NCI-H524 (cell line): ENCODE measurements around the gene SRGAP3.
"Not testable (repeated sequence)": the region's sequence is repeated elsewhere in the genome, so short reads cannot be mapped to it uniquely, and the experiment has no call there.

ENCODE experiments used
- DNase-seq, 2 experiments: peaks; one replicate each; lab custom pipeline; 2025; lab: John Stamatoyannopoulos, UW

Gene SRGAP3

DNA sequence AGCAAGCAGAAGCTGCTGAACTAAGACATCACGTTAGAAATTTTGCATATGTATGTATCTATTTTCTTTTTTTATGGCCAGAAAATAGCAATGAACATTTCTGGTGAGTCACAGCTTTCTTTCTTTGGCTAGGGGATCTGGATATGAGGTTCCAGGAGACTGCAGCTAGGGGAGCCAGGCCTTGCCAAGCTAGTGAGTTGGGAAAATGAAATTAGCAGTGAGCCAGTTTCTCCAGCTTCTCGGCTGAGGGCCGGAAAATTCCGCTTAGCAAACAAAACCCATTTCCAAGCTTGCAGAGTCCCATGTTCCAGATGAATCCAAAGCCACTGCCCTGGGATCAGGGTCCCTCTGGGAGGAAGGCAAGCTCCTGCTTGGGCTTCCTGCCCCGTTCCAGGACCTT, 137.6 kb downstream of the SRGAP3 start:
- no peak for DNase-seq

DNA sequence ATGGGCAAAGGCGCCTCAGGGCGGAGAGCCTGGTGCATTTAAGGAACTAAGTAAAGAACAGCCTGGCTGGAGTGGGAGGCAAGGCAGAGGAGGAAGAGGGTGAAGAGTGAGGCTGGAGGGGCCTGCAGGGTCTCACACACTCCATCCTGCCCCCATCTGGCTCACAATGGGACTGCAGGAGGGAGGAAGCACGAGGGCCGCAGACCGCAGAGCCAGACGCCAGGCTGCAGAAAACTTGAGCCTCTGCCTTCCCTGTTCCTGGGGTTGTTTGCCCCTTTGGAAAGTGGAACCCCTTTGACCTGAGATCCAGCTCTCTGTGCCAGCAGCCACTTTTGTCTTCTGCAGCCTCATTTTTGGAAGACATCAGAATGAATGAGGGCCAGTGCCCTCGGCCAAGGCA, 138.0 kb downstream of the SRGAP3 start:
- DNase-seq = no peak

DNA sequence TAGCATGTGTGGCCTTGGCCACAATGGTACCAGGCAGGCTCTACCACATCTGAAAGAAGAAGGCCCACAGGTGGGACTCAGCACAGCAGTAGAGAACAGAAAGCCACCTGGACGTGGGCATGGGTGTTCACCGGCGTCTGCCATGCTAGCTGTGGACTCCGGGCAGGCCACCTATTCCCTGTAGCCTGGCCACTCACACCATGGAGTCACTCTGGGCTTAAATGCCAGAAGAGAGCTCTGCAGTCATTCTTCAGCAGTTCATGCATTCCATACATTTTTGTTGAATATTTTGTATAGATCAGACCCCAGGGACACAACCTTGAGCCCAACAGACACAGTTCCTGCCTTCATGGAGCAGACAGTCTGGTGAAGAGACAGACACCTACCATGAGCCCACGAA, 138.6 kb downstream of the SRGAP3 start:
- no peak for DNase-seq

DNA sequence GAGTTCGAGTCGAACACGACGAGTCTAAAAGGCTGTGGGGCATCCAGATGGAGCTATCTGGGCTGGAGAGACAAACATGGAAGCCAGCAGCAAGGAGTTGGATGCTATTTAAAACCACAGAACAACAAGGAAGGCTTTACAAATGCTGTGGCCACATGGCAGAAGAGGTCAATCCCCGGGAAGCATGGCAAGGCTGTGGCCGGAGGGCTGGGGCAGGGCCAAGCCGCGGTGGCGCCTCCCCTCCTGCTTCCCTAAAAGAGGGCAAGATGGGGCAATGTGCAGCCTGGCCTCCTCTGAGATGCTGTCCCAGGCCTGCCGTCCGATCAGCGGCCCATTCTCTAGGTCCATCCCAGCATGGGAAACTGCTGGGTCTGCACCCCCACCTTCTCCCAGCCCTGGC, 139.1 kb downstream of the SRGAP3 start:
- DNase-seq = no peak

DNA sequence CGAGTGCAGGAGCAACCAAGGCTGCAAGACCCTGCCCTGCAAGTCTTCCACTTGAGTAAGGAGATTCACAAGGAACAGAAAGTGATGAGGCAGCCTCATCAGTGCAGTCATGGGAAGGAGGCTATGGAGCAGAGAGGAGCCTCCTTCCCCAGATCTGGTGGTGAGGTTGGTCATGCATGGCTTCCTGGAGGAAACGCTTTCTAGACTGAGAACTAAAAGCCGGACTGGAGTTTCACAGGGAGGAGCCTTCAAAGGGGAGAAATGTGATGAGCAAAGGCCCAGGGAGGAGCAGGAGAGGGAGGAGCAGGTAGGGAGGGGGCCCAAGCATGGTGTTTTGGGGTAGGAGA, 139.9 kb downstream of the SRGAP3 start:
- DNase-seq = no peak

DNA sequence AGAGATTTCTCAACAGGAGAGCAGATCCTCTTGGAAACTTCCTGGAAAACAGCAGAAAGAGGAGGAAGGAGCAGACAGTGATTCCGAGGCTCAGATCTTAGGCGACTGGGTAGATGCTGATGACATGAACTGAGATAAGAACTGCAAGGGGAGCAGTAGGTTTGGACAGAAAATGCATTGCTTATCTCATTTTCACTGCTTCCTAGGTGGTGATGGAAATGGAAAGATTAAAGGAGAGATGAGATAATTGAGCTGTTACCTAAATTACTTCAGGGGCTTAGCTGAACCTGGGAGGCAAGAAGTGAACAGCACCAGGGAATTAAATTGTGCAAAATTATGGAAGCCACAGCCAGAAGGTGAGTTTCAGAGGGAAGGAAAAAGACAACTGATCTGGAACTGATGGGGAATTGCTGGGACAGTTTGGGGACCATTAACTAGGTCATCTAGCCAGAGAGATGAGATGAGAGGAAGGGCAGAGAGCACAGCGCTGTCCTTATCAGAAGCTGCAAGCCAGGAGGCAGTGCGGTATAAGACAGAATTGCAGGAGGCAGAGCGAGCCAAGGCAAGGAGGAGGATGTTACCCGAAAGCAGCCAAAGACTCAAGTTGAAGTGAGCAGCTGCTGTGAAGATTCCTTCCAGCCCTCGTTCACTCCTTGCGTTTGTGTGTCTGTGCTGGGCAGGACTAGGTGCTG, 140.4 kb downstream of the SRGAP3 start:
- no peak for DNase-seq

DNA sequence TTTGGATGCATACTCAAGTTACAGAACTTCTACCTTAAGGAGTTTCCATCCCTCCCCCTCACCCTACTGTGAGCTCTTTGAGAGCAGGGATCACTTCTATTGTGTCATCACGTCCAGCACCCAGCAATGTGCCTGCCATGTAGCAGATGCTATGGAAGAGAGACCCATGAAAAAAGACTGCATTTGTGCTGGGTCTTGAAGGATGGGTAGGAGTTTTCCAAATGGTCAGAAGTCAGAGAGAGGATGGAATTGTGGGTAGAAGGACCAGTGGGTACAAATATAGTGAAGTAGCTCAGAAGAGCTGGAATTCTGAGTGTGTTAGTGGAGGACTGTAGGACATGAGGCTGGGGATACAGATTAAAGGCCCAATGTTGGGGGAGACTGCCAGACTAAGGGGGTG, 141.7 kb downstream of the SRGAP3 start:
- DNase-seq = no peak

DNA sequence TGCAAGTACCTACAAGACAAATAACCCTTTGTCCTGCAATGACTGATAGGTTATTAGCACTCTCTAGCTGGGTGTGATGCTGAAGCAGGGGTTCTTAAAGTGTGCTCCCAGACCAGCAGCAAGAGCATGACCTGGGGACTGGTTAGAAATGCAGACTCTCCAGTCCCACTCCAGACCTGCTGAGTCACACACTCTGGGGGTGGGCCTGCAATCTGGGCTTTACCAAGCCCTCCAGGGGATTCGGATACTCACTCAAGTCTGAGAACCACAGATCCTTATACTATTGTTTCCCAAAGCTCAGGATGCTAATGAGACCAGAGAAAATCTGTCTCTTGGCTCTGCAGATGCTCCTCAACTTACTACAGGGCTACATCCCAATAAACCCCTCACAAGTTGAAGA, 144.0 kb downstream of the SRGAP3 start:
- DNase-seq = peak in 1 of 2 experiments; percentile 45

DNA sequence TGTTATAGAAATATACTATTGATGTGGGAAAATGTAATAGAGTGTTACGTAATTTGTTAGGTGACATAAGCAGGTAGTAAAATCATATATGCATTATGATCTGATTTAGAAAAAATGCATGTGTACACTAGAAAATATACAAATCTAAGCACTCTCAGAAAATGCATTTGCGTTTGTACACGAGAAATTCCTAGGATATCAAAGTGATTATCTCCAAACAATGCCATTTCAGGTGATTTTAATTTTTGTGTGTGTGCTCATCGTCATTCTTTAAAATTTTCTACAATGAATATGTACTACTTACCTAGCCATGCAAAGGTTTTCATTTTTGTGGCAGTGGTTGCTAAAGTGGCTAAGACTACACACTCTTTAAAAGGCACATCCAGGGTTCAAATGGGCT, 145.3 kb downstream of the SRGAP3 start:
- no peak for DNase-seq

DNA sequence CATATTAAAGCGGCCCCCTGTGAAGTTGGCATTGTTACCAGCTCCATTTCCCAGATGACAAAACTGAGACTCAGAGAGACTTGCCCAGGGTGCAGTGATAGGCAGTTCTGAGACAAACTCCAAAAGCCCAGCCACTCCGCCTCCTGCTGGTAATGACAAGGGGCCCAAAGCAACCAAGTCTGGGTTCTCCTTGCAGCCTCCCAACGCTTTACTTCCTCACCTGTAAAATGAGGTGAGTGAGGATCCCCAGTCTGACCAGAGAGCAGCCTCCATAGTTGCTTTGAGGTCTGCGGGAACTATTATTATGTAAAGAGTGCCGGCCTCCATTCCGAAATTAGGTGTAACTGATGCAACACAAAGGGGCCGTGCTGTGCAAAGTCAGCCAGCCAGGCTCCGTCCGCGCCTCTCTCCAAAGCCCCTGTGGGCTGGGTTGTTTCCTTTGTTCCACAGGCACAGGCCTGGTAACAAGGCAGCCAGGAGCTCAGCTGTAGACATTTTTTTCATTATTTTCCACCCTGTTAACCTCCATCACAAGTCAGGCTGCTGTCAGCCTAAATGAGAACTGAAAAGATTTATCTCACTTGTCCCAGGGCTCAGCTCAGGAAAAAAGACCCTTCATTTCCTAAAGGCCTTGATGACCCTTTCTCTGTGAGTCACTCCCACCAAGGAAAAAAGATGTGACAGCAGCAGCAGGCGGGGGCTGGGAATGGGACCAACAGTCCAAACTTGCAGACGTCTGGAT, 147.0 kb downstream of the SRGAP3 start:
- no peak for DNase-seq

DNA sequence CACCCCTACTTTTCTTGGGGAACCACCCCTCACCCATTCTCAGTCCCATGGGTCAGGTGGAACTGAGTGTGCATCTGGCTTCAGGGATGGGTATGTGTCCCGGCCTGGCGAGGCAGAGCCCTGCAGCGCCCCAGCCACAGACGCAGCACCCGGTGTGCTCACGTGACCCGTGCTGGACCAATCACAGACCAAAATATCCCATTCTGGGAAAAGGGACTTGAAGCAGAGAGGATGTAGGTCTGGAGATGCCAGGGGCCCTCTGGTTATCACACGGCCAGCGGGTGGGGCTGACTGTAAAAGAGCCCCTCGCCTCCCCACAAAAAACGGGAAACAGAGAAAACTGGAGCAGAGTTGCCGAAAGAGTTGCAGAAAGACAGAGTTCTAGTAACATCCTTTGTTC, 148.2 kb downstream of the SRGAP3 start:
- no peak for DNase-seq

DNA sequence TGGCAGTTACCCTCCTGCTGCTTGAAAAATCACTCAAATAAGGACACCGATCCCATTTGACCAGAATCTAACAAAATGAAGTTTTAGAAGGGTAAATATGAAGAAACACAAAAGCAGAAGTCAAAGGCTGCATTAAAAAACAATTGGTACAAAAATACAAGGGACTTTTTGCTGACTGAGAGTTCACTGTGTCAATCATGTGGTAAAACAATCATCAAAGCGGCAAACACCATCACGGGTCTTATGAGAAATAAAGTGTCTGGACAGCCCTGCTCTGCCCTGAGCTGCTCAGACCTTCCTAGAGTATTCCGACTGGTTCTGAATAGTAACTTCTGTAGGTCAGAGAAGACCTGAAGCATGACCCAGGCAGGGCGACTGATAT, 148.9 kb downstream of the SRGAP3 start:
- no peak for DNase-seq

DNA sequence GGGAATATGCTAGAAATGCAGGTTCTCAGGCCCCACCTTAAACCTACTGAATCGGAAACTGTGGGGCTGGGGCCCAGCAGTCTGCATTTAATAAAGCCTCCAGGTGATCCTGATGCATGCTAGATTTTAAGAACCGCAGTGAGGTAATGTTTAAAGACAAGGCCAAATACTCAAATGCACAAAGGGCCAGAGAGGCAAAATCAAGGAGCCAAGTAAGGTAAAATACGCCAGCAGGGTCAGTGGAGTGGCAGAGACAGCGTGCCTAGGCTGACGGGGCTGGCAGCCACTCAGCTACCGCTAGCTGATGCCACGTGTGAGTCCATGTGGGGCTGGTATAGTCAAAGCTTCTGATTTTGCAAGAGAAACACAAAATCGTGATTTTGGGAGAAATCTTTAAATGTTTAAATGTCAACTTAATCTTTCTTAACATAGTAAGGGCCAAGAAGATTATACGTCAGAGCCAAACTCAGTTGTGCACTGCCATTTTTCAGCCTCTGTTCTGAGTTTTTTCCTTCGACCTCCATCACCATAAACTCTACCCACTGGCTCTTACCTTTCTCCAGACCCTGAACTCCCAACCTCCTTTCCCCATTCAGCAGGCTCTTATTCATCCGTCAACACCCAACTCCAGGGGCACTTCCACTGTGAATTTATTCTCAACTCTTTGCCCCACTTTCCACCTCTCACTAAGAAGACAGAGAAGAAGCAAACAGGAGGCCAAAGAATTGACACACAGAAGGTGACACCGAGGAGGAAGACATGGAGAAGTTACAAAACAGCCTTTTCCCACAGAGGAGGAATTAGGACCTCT, 149.5 kb downstream of the SRGAP3 start:
- DNase-seq = no peak

DNA sequence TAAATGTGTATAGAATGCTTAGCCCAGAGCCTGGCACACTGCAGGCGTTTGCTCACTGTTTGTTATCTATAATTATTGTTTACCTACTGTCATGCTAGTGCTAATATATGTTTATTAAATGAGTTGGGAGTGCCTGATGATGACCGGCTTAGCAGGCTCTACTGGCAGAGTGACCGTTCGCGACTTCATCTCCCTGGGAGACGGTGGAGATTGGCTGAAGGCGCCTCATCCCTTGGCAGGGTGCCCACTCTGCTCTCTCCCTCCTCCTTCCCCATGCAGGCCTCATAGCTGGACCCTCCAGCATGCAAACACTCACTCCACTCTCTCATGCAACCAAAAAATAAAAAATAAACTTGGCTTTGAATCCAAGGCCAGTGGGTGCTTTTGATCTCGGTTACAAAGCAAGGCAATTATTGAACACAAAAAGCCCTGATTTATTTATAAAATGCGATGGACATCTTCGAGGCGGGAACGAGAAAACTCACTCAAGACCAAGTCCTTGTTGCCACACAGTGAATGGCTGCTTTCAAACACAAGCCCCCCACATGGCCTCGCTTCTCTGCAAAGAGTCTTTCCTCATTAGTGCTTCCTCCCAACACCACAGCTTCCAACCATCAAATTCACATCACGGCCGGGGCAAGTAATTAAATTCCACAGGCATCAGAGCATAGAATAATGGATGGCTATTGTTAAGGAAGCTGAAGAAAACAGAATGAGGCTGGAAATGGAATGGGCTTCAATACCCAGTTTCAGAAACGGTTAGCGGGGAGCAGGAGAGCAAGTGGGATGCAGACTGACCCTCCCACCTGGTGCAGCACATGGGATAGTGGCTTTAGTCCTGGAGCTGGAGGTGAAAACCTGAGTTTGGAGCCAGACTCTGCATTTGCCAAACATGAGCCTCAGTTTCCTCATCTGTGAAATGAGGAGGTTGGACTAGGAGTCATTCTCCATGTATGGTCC, 150.4 kb downstream of the SRGAP3 start:
- DNase-seq = no peak

DNA sequence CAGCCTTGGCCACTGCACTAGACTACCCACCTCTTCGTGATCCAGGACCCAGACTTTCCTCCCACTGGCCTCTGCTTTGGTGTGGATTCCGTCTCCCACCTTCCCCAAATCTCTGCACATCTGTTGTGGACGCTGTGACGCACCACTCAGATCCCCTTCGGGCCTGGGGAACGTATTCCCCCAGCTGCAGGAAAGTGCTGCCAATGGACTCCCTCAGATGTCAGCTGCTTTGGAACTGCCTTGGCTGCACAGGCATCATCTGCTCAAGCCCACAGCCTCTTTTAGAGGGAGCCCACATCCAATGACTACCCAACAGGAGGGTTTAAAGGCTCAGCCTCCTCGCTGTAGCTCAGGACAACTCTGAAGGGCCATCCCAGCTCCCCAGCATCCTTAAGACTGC, 152.0 kb downstream of the SRGAP3 start:
- no peak for DNase-seq

DNA sequence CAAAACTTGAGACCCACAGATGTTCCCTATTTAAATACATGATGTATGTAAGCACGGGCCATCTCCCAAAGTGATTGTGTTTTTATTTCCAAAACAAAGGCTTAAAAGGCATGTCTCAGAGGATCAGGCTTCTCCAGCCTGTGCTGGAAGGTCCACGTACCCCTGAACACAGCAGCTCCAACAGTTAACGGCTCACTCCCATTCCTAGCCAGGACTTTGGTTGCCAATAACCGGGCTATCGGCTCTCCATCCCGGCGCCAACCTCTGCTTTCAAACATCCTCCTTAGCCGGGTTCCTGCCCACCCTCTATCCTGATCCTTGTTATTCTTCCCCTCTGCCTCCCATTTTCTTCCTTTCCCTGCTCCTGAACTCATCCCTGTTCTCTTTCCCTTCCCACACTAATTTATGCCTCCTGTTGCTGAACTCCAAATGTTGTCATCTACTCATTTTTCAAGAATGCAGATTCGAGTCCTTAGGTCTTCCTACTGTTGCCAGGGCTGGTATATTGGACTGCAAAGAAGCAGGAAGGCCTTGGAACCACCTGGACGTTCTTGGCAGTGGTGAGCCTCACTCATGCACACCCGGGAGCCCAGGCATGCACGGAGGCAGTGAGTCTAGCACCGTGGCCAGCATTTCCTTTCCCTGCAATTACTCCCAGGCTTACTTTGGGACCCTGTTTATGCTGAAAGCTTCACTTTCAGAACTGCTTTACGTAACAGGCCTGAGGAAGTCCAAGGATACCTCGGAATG, 157.8 kb downstream of the SRGAP3 start:
- DNase-seq = no peak

DNA sequence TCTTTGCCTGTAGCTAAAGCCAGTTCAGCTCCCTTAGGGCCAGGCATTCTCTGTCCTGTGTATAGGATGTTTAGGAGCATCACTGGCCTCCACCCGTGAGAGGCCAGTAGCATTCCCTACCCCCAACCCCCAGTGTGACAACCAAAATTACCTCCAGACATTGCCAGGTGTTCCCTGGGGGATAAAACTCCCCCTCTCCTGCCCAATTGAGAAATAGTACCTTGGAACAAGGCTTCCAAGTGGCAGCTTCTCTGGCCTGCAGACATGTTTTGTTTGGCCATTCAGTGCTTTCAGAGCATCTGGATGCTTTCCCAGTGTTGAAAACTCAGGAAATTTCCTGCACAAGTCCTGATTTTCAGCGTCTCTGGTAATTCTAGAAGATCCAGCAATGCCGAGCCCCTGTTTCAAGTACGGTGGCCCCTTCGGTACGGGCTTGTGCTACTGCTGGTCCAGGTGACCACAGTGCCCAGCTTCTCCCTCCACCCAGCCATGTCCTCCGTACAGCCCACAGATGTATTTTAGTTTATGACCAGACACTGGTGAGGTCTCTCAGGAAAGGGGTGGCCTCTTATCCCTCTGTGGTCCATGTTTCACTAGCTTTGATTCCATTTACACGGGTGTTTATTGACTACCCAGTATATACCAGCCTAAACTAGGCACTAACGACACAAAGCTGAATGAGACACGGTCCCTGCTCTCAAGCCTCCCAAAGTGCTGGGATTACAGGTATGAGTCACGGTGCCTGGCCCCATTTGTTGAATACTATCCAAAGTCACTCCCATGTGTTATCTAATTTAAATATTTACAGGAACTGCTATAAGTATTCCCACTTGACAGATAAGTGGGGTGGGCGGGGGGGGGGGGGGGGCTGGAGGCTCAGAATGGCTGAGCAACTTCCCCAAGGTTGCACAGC, 160.7 kb downstream of the SRGAP3 start:
- DNase-seq = no peak

DNA sequence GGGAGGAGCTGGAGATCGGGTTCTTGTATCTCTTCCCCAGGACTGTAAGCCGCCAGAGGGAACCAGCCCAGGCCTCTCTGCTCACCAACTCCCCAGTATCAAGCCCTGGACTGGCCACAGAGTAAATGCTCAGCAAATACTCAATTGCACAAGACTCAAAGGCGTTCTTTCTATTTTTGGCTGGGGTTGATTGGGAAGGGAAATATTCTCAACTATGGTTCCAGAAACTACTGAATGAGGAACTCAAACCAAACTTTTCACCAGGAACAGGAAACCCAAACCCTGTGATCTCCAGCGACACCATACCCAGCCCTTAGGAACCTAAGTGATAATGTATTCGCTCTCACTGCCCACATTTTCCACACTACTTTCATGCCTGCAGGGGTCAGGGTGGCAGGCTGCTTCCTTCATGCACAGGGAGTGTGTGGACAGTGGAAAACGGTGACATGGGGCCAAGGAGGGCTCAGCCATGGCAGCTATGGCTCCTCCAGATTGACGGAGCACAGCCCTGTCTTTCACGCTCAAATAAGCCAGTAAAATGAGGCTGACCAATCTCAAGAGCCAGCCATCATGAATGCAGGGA, 161.5 kb downstream of the SRGAP3 start:
- no peak for DNase-seq

DNA sequence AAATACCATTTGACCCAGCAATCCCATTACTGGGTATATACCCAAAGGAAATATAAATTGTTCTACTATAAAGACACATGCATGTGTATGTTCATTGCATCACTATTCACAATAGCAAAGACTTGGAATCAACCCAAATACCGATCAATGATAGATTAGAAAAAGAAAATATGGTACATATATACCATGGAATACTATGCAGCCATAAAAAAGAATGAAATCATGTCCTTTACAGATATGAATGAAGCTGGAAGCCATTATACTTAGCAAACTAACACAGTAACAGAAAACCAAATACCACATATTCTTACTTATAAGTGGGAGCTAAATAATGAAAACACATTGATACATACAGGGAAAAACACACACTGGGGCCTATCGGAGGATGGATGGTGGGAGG, 164.0 kb downstream of the SRGAP3 start:
- not testable (repeated sequence) for DNase-seq
